GM21381 (cell line): ENCODE measurements around the gene NUDT3.
"Not testable (repeated sequence)": the region's sequence is repeated elsewhere in the genome, so short reads cannot be mapped to it uniquely, and the experiment has no call there.

Experiments
- ATAC-seq: cut with Tn5 transposase; IDR thresholded peaks from one replicate; pipeline ENCODE4 v1.9.1; 2021; ENCODE audit warnings: mild to moderate bottlenecking, moderate library complexity; ENCODE audit not compliant: unreplicated experiment

The NUDT3 gene

GRCh38 chr6:34269658-34270341 is 122.7 kb downstream of the NUDT3 start:
- ATAC-seq: not testable (repeated sequence)

- ATAC-seq: not testable (repeated sequence)
Measured at GRCh38 chr6:34269132-34269531, 123.3 kb downstream of the NUDT3 start.

DNA sequence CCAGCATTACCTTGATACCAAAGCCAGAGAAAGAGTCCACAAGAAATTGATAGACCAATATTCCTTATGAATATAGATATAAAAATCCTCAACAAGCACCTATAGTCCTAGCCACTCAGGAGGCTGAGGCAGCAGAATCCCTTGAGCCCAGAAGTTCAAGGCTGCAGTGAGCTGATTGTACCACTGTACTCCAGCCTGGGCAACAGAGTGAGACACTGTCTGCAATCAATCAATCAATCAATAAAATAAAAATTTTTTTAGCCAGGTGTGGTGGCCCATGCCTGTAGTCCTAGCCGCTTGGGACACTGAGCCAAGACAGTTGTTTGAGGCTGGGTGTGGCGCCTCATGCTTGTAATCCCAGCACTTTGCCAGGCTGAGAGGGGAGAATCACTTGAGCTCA is 124.7 kb downstream of the NUDT3 start:
- no peak for ATAC-seq

- ATAC-seq: not testable (repeated sequence)
Measured at GRCh38 chr6:34263484-34263883, 129.0 kb downstream of the NUDT3 start.

- ATAC-seq: no peak
Measured at GRCh38 chr6:34260576-34261267, 131.7 kb downstream of the NUDT3 start.

GRCh38 chr6:34259529-34260069 is 132.9 kb downstream of the NUDT3 start:
- no peak for ATAC-seq

GRCh38 chr6:34252395-34252794 is 140.1 kb downstream of the NUDT3 start:
- ATAC-seq: not testable (repeated sequence)

GRCh38 chr6:34249469-34250261 is 142.8 kb downstream of the NUDT3 start:
- peak; percentile 16 for ATAC-seq

DNA sequence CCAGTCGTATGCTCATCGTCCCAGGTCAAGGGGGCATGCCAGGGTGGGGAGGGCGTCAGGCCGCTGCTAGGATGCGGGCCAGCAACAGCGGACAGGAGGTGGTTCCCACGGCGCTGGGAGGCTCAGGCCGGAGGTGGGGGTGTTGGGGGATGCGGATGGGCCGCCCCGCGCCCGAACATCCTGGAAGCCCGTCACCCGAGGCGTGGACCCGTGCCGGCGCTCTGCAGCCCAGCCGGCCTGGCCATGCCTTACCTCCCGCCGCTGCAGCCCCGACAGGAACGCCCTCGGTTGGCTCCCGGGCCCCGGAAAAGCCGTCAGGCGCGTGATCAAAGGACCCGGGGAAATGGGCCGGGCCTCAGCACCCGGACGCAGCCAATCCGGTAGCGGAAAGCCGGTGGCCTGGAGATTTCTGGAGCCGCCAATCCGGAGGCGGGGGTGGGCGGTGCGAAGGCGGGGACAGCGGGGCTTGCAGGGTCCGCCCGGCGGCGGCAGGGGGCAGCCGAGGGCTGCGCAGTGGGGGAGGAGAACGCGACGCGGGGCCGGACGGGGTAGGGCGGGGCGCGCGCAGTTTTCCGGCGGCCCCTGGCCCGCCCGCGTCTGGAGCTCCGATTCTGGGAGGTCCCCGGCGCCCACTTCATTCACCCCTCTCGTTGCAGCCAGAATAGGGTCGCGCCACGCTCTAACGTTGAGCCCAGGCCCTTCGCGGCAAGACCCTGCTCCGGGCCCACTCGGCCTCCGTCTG is 143.6 kb downstream of the NUDT3 start, which contains the start of gene SMIM29:
Gene SMIM29 (minus strand): TSS at position 280 of the 742 bp plus-strand sequence. CDS start 1,215 bp downstream, outside the sequence.
- ATAC-seq: peak; percentile 87

DNA sequence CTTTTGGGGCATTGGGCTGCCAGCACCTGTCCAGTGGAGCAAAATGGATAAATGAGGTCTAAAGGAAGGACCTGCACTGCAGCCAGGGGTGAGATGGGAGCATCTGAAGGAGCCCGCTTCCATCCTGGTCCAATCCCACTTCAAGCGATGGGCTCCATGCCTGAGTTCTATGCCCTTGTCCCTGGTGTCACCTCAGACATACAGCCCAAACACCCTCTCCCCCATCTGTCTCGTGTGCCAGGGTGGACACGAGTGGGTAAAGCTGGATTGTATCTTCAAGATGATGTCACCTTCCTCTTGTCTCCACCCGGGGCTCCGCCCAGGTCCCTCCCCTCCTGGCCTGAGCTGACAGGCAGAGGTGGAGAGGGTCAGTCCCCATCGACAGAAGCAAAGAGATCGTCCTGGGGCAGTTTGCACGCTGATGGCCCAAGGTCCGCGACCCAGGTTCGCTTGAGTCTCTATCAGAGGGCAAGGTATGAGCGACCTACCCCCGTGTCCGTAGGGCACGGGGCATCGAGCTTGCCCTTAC is 144.2 kb downstream of the NUDT3 start:
- ATAC-seq: peak; percentile 10

DNA sequence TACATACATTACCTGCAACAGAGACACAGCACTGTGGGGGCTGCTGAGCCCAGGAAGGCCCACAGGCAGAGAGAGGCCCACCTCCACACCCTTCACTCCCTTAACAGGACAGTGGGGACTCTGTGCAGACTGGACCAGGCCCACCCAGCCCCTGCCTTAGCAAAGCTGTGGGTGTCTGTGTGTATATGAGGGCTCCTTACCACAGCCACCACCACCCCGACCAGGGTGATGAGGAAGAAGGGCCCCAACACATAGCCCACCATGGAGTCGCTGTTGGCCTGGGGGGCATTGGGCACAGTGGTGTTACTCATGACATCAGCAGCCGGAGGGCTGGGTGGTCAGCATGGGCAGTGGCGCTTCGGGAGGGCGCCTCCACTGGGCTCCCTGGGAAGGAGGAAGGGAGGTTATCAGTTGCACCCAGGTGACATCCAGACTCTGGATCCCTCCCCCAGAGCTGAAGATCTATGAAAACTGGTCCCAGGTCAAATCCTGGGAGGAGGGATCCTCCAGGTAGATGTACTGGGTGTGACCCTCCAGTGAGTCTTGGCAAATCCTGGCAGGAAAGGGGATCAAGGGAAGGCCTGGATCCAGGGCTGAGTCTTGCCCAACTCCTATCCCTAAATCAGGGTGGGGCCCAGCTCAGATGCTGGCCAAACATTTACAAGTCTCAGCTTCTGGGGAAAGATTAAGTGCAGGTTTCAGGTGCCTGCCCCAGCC is 144.8 kb downstream of the NUDT3 start:
- no peak for ATAC-seq

GRCh38 chr6:34246563-34247391 is 145.7 kb downstream of the NUDT3 start:
- no peak for ATAC-seq

DNA sequence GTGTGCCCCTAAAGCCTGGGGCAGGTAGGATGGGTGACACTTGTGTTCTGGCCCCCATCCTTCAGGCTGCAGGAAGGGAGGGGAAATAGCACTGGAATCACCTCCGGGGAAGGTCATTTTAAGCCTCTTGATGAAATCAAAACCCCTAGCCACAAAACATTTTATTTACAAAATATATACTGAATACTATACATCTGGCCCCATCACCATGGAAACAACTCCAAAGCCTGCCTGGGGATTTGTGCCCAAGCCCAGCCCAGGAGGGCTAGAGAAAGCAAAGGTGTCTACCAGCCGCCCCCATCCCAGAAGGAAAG is 146.3 kb downstream of the NUDT3 start:
- ATAC-seq: no peak

DNA sequence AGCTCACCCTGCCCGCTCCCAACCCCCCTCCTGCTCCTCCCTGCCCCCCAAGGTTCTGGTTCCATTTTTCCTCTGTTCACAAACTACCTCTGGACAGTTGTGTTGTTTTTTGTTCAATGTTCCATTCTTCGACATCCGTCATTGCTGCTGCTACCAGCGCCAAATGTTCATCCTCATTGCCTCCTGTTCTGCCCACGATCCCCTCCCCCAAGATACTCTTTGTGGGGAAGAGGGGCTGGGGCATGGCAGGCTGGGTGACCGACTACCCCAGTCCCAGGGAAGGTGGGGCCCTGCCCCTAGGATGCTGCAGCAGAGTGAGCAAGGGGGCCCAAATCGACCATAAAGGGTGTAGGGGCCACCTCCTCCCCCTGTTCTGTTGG is 146.7 kb downstream of the NUDT3 start:
- ATAC-seq: not testable (repeated sequence)

GRCh38 chr6:34245032-34245760 is 147.3 kb downstream of the NUDT3 start:
- ATAC-seq: not testable (repeated sequence)

GRCh38 chr6:34243901-34244884 is 148.3 kb downstream of the NUDT3 start:
- no peak for ATAC-seq

GRCh38 chr6:34243131-34243771 is 149.2 kb downstream of the NUDT3 start:
- ATAC-seq: no peak
